VCaP (cell line): ENCODE results near the gene DNMT3A.
A peak's percentile ranks its signal among the peaks of the same experiment; 100 is the strongest.

Source experiments
- H3K27ac ChIP-seq: fragments of 450-650 bp; 2 replicates; pipeline ENCODE4 v1.5.1; 2017
- CTCF ChIP-seq: fragments of 450-650 bp; conservative IDR thresholded peaks from 2 replicates; pipeline ENCODE4 v1.5.1; 2017; ENCODE audit warnings: mild to moderate bottlenecking, moderate library complexity

The DNMT3A gene

GRCh38 chr2:25253153-25253626, 88.5 kb downstream of the DNMT3A start:
- TF ChIP-seq CTCF, result no peak
- H3K27ac ChIP-seq, result peak overlapping the region; percentile 94

- H3K27ac ChIP-seq, result peak overlapping the region; percentile 94
These were observed 89.2 kb downstream of the DNMT3A start for GRCh38 chr2:25252291-25253152.

DNA sequence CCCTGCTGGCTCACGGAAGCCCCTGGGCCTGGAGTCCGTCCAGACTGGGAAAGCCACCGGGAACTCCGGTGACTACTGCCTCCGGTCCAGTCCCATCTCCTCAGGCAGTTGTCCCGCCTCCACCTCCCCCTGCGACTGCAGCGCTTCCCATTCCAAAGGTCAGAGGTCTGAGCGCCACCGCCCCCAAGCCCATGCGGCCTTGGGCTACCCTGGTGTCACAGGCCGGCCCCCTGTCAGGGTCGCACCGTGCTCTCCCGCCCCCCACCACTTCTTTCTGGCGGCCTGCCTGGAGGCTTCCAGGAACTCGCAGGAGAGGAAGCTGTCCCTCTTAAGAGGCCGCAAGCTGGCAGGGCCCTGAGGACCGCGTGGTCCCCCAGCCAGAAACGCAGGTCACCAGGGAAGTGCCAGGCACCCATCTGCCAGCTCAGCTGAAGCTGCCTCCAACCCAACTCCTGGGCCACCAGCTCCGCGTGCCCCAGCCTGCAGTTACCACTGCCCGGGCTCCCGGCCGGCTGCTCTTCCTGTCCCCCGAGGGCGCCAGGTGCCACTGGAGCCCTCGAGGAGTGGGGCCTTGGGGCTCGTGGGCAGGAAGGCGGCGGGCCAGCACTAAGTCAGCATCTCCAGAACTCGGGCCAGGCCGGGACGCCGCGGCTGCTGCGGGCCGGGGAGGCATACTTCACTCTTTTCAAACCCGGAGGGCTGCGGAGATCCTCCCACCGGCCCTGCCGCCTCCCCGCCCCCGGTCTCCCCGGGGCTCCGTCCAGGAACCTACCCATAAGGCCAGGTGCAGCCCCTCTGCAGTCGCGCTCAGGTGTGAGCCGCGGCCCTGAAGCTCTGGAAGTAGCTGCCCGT, 90.1 kb downstream of the DNMT3A start:
- peak overlapping the region; percentile 94 for H3K27ac ChIP-seq
- TF ChIP-seq CTCF, result no peak

More at GRCh38 chr2:25252291-25253152, 89.2 kb downstream of the DNMT3A start:
- no peak for TF ChIP-seq CTCF

- TF ChIP-seq CTCF, result no peak
- peak overlapping the region; percentile 94 for H3K27ac ChIP-seq
These were observed 90.7 kb downstream of the DNMT3A start for GRCh38 chr2:25251071-25251421.

DNA sequence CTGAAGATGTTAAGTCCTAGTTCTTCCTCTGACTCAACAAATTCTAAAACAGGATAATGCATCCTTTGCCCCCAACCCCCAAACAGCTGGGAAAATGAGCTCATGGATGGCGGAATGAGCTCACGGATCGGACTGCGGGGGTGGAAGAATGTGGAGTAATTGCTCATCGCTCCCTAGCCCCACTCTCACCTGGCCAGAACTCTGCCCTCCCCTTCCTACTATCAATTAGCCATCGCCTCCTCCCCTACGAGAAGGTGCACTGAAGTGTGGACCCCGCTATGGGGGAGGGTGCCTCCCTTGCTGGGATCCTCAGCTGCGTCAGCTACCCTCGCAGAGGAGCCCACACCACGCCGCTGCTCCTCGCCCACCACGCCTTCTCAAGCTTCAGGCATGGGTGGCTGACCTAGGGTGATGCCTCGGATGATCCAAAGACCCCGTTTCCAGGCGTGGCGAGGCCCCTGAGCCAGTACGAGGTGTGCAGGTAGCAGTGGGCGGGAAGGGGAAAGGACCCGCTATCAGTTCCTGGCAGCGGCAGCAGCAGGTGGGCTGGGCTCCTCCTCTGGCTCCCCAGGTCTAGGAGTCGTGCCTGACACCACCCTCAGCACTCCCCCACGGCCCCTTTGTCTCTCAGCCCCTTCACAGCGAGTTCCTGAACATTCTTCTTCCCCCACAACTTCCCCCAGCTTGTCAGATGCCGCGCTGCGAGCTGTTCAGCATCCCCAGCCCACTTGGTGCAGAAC, 91.2 kb downstream of the DNMT3A start:
- no peak for TF ChIP-seq CTCF
- peak overlapping the region; percentile 94; the same call in 1 of the 2 replicates for H3K27ac ChIP-seq

DNA sequence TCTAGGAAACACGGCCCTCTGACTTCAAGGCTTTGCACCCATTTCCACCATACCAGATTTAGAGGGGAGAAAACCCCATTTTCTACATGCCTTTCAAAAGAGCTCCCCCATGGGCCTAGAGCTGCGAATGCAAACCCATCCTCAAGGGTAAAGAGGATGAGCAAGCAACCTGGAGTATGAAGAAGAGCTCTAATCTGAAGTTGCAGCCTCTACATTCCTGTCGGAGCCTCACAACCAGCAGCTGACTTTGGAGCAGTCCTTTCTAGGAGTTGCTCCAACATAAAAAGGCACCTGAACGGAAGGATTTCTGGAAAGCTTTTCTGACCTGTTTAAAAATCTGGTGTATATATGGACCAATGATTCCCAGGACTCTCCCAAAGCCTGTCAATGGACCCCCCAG, 91.9 kb downstream of the DNMT3A start:
- no peak overlapping the region for H3K27ac ChIP-seq
- TF ChIP-seq CTCF, result no peak
